HepG2 (cell line): ENCODE measurements around the gene H6PD. TPM values are rescaled to one million over a fixed set of nuclear protein-coding genes. Genes with fewer than 3 reads are reported as not detected.

Source experiments
- KDM6A ChIP-seq: IDR thresholded peaks from 2 replicates; pipeline ENCODE4 v1.6.1; 2016; ENCODE audit warnings: low read depth
- MTERF4 ChIP-seq: sonication (generic); formaldehyde crosslinking; IDR thresholded peaks from 2 replicates; pipeline ENCODE4 v1.8.0; 2023; ENCODE audit warnings: mild to moderate bottlenecking, missing genetic modification reagents
- SMAD9 ChIP-seq: sonication (generic); formaldehyde crosslinking; IDR thresholded peaks from 2 replicates; pipeline ENCODE4 v1.5.1; 2020; ENCODE audit warnings: mild to moderate bottlenecking, missing genetic modification reagents
- TAF15 ChIP-seq: fragments of 200-400 bp; formaldehyde crosslinking; IDR thresholded peaks from one replicate; pipeline ENCODE4 v1.6.1; 2018; ENCODE audit warnings: mild to moderate bottlenecking, low read depth, low read length; ENCODE audit not compliant: poor library complexity, severe bottlenecking
- ZMAT5 ChIP-seq: sonication (generic); formaldehyde crosslinking; IDR thresholded peaks from 2 replicates; pipeline ENCODE4 v1.5.0; 2020; ENCODE audit warnings: mild to moderate bottlenecking, low read depth, missing genetic modification reagents, borderline replicate concordance
- ZNF333 ChIP-seq: sonication (generic); formaldehyde crosslinking; IDR thresholded peaks from 2 replicates; pipeline ENCODE4 v1.4.0; 2020; ENCODE audit warnings: mild to moderate bottlenecking, missing genetic modification reagents, borderline replicate concordance
- ZNF501 ChIP-seq: sonication (generic); formaldehyde crosslinking; IDR thresholded peaks from 2 replicates; pipeline ENCODE4 v1.5.1; 2020; ENCODE audit warnings: mild to moderate bottlenecking, moderate library complexity, missing genetic modification reagents
- ZNF562 ChIP-seq: sonication (generic); formaldehyde crosslinking; IDR thresholded peaks from 2 replicates; pipeline ENCODE4 v1.8.0; 2022; ENCODE audit warnings: missing genetic modification reagents, borderline replicate concordance
- ZNF883 ChIP-seq: sonication (generic); formaldehyde crosslinking; IDR thresholded peaks from 2 replicates; pipeline ENCODE4 v1.5.1; 2020; ENCODE audit warnings: mild to moderate bottlenecking, missing genetic modification reagents; ENCODE audit errors: not compliant biosample characterization
- polyA plus RNA-seq, 8 experiments: library from polyadenylated mRNA; depleted of rRNA in 3 of 8; stranded (reverse) in 7 of 8; unstranded in 1 of 8; fragments of >200 nt; fragmentation: Illumina TruSeq in 4 of 8; extraction: Trizol in 4 of 8; gene quantifications; 2 replicates each; pipeline versions ENCODE4 v1.2.1 to v1.2.3, GENCODE V29; 2011 to 2016; ENCODE audit warnings: low read depth in 4 of 8, missing spikeins in 1 of 8, mixed read lengths in 1 of 8; ENCODE audit not compliant: insufficient read depth in 1 of 8
- total RNA-seq, 5 experiments: library from RNA; depleted of rRNA; stranded (reverse); fragments of >200 nt; fragmentation: Illumina TruSeq; extraction: Trizol; gene quantifications; 2 replicates each; pipeline ENCODE4 v1.2.3, GENCODE V29; 2016; ENCODE audit warnings: low read depth in 1 of 5
- TF ChIP-seq, protein P1 (sequence below): sonication (generic); formaldehyde crosslinking; conservative IDR thresholded peaks from 2 replicates; pipeline ENCODE4 v1.8.0; 2022; ENCODE audit warnings: missing genetic modification reagents
- TF ChIP-seq, protein P2 (sequence below): sonication (generic); formaldehyde crosslinking; conservative IDR thresholded peaks from 2 replicates; pipeline ENCODE4 v1.4.0; 2020; ENCODE audit warnings: mild to moderate bottlenecking, missing genetic modification reagents, moderate library complexity
- TF ChIP-seq, protein P3 (sequence below): sonication (generic); formaldehyde crosslinking; IDR thresholded peaks from 2 replicates; pipeline ENCODE4 v1.8.0; 2022; ENCODE audit warnings: mild to moderate bottlenecking, missing genetic modification reagents, moderate library complexity
- TF ChIP-seq, protein P4 (sequence below): sonication (generic); formaldehyde crosslinking; conservative IDR thresholded peaks from 2 replicates; pipeline ENCODE4 v1.4.0; 2020; ENCODE audit warnings: missing genetic modification reagents

The H6PD gene
- total and polyA plus RNA-seq, 2 of the 13 experiments (the other 11 are each of a cell fraction or from before 2014, with no cell fraction given): 9.3 to 14.1 TPM

DNA sequence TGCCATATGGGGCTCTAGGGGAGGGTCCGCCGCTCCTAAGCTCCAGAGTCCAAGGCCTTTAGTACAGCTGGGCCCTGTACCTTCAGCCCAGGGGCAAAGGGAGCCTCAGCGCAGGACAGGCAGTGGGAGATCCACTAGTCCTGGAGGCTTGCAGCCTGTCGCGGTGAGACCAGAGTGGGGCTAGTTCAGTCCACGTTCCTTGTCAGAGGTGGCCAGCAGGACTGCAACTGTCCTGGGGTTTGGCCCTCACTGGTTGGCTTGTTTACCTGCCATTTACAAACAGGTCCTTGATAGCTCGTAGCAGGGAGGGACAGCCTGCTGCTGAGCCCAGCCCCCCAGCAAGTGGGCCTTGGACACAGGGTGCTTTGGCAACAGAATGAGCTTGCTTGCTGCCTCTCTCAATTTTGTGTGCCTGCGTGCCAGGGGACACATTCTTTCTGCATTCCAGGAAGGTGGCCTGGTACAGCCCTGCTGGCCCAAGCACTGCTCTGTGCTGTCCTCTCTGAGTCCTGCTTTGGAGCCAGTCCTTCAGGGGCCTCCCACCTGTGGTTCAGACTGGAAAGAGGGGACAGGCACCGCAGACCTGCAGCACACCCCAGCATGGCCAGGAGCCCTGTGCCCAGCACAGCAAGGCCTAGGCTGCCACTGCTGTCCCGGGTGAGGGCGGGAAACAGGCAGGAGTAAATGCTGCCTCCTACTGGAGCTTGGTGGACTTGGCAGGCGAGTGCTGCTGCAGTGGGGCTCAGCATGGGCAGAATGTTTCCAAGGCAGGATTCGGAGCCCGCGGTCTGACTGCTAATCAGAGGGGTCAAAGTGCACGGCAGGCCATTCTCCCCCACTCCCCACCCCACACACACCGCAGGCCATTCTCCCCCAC is 15.2 kb downstream of the H6PD start (continued):
- TF ChIP-seq SMAD9 (CRISPR knock-in tag) (peak; percentile 64; the same call in 1 of the 2 replicates), ZMAT5 (no peak), MTERF4 (CRISPR knock-in tag) (no peak), ZNF883 (no peak), TAF15 (no peak), ZNF562 (CRISPR knock-in tag) (no peak), ZNF501 (CRISPR knock-in tag) (peak; percentile 60), KDM6A (CRISPR knock-in tag) (peak; percentile 78; the same call in 1 of the 2 replicates), ZNF333 (CRISPR knock-in tag) (peak; percentile 56; the same call in 1 of the 2 replicates)
- TF ChIP-seq, protein P1, sequence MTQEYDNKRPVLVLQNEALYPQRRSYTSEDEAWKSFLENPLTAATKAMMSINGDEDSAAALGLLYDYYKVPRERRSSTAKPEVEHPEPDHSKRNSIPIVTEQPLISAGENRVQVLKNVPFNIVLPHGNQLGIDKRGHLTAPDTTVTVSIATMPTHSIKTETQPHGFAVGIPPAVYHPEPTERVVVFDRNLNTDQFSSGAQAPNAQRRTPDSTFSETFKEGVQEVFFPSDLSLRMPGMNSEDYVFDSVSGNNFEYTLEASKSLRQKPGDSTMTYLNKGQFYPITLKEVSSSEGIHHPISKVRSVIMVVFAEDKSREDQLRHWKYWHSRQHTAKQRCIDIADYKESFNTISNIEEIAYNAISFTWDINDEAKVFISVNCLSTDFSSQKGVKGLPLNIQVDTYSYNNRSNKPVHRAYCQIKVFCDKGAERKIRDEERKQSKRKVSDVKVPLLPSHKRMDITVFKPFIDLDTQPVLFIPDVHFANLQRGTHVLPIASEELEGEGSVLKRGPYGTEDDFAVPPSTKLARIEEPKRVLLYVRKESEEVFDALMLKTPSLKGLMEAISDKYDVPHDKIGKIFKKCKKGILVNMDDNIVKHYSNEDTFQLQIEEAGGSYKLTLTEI (CRISPR knock-in tag): no peak
- TF ChIP-seq, protein P2, sequence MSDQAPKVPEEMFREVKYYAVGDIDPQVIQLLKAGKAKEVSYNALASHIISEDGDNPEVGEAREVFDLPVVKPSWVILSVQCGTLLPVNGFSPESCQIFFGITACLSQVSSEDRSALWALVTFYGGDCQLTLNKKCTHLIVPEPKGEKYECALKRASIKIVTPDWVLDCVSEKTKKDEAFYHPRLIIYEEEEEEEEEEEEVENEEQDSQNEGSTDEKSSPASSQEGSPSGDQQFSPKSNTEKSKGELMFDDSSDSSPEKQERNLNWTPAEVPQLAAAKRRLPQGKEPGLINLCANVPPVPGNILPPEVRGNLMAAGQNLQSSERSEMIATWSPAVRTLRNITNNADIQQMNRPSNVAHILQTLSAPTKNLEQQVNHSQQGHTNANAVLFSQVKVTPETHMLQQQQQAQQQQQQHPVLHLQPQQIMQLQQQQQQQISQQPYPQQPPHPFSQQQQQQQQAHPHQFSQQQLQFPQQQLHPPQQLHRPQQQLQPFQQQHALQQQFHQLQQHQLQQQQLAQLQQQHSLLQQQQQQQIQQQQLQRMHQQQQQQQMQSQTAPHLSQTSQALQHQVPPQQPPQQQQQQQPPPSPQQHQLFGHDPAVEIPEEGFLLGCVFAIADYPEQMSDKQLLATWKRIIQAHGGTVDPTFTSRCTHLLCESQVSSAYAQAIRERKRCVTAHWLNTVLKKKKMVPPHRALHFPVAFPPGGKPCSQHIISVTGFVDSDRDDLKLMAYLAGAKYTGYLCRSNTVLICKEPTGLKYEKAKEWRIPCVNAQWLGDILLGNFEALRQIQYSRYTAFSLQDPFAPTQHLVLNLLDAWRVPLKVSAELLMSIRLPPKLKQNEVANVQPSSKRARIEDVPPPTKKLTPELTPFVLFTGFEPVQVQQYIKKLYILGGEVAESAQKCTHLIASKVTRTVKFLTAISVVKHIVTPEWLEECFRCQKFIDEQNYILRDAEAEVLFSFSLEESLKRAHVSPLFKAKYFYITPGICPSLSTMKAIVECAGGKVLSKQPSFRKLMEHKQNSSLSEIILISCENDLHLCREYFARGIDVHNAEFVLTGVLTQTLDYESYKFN (CRISPR knock-in tag): peak; percentile 91
- TF ChIP-seq, protein P3, sequence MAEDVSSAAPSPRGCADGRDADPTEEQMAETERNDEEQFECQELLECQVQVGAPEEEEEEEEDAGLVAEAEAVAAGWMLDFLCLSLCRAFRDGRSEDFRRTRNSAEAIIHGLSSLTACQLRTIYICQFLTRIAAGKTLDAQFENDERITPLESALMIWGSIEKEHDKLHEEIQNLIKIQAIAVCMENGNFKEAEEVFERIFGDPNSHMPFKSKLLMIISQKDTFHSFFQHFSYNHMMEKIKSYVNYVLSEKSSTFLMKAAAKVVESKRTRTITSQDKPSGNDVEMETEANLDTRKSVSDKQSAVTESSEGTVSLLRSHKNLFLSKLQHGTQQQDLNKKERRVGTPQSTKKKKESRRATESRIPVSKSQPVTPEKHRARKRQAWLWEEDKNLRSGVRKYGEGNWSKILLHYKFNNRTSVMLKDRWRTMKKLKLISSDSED (CRISPR knock-in tag): no peak
- TF ChIP-seq, protein P4, sequence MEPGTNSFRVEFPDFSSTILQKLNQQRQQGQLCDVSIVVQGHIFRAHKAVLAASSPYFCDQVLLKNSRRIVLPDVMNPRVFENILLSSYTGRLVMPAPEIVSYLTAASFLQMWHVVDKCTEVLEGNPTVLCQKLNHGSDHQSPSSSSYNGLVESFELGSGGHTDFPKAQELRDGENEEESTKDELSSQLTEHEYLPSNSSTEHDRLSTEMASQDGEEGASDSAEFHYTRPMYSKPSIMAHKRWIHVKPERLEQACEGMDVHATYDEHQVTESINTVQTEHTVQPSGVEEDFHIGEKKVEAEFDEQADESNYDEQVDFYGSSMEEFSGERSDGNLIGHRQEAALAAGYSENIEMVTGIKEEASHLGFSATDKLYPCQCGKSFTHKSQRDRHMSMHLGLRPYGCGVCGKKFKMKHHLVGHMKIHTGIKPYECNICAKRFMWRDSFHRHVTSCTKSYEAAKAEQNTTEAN (CRISPR knock-in tag): no peak; the same call in 1 of the 2 replicates
